GM12891 (cell line): ENCODE measurements around the gene MEGF6.

Experiments
- POLR2A ChIP-seq: IDR thresholded peaks from 2 replicates; pipeline ENCODE4 v1.6.1; 2011; ENCODE audit warnings: low read depth, low read length, control low read depth
- POLR2AphosphoS5 ChIP-seq: IDR thresholded peaks from 2 replicates; pipeline ENCODE4 v1.6.1; 2011; ENCODE audit warnings: low read depth, low read length, control low read depth
- TAF1 ChIP-seq: IDR thresholded peaks from 2 replicates; pipeline ENCODE4 v1.6.1; 2011; ENCODE audit warnings: low read depth, low read length, control low read depth

GRCh38 chr1:3500265-3500835 lies 111.0 kb downstream of the MEGF6 start:
- no peak for TF ChIP-seq POLR2AphosphoS5
- no peak for TF ChIP-seq TAF1
- TF ChIP-seq POLR2A = no peak
